ENCODE data around the gene AASDHPPT.

Gene AASDHPPT

DNA sequence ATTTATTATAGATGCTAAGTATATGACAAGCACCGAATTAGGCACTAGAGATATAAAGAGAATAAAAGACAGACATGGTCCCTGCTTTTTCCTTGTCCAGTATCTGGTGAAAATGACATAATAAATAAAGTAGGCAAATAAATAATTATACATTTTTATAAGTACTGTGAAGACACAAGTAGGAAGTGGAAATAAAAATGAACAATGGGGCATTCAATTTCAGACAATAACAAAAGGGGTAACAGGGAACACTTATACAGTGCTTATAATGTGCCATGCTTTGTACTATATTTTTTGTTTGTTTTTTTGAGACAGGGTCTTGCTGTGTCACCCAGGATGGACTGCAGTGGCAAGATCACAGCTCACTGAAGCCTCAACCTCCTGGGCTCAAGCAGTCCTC lies 4.7 kb upstream of the AASDHPPT start:
- Histone ChIP-seq H3K27ac (ENCODE audit: extremely low read depth, low read depth, low read length) (no peak overlapping the region), H3K9me3 (ENCODE audit: control insufficient read depth, insufficient read depth, low read depth, low read length) (no peaks in the 10 kb centered on the region), H3K4me1 (ENCODE audit: control insufficient read depth, insufficient read depth, low read length) (no peaks in the 10 kb centered on the region), H3K4me3 (ENCODE audit: low read depth, low read length) (no peak overlapping the region), H3K36me3 (ENCODE audit: control insufficient read depth in 2 of 2, insufficient read depth in 1 of 2, low read length in 2 of 2) (no peaks in the 10 kb centered on the region)
- POLR2A ChIA-PET: no interaction called here
- TF ChIP-seq ZNF423 (tag by site-specific recombination; IDR thresholded peaks at IDR 0.05) (no peak), ZNF426 (tag by site-specific recombination; IDR thresholded peaks at IDR 0.05) (no peak), ZNF214 (tag by site-specific recombination; IDR thresholded peaks at IDR 0.05; ENCODE audit: borderline replicate concordance) (no peak), ZBTB17 (tag by site-specific recombination; IDR thresholded peaks at IDR 0.05) (no peak), SCRT2 (tag by site-specific recombination; IDR thresholded peaks at IDR 0.05) (no peak), ZNF747 (tag by site-specific recombination; IDR thresholded peaks at IDR 0.05) (no peak), ZNF585B (tag by site-specific recombination; IDR thresholded peaks at IDR 0.05) (no peak), ZBTB48 (tag by site-specific recombination; IDR thresholded peaks at IDR 0.05) (no peak), TRIM28 (IDR thresholded peaks at IDR 0.05; ENCODE audit: borderline replicate concordance, low read length) (no peak), ZNF184 (tag by site-specific recombination; IDR thresholded peaks at IDR 0.05) (no peak), PRDM1 (tag by site-specific recombination; IDR thresholded peaks at IDR 0.05) (no peak), ZNF292 (tag by site-specific recombination; IDR thresholded peaks at IDR 0.05; ENCODE audit: borderline replicate concordance, low read depth) (no peak), ZNF324 (tag by site-specific recombination; IDR thresholded peaks at IDR 0.05) (no peak), ZNF488 (tag by site-specific recombination; IDR thresholded peaks at IDR 0.05) (no peak)
- TF ChIP-seq, protein P1, sequence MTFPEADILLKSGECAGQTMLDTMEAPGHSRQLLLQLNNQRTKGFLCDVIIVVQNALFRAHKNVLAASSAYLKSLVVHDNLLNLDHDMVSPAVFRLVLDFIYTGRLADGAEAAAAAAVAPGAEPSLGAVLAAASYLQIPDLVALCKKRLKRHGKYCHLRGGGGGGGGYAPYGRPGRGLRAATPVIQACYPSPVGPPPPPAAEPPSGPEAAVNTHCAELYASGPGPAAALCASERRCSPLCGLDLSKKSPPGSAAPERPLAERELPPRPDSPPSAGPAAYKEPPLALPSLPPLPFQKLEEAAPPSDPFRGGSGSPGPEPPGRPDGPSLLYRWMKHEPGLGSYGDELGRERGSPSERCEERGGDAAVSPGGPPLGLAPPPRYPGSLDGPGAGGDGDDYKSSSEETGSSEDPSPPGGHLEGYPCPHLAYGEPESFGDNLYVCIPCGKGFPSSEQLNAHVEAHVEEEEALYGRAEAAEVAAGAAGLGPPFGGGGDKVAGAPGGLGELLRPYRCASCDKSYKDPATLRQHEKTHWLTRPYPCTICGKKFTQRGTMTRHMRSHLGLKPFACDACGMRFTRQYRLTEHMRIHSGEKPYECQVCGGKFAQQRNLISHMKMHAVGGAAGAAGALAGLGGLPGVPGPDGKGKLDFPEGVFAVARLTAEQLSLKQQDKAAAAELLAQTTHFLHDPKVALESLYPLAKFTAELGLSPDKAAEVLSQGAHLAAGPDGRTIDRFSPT (tag by site-specific recombination; IDR thresholded peaks at IDR 0.05): no peak
- CTCF ChIA-PET: interaction anchor here (0.6 kb wide), 1 partner anchor 21 kb away, joined by 3 read pairs; no protein-coding TSS in a partner anchor

- Histone ChIP-seq H3K36me3 (ENCODE audit: control insufficient read depth in 2 of 2, insufficient read depth in 1 of 2, low read length in 2 of 2) (peaks cover 0 to 22% of the 10 kb centered on the region in 2 experiments; a peak in 2 of 3 replicates), H3K9me3 (ENCODE audit: control insufficient read depth, insufficient read depth, low read depth, low read length) (no peaks in the 10 kb centered on the region), H3K4me3 (ENCODE audit: low read depth, low read length) (peak overlapping the region; percentile 93), H3K4me1 (ENCODE audit: control insufficient read depth, insufficient read depth, low read length) (no peaks in the 10 kb centered on the region), H3K27ac (ENCODE audit: extremely low read depth, low read depth, low read length) (peak overlapping the region; percentile 53; the same call in 1 of the 2 replicates)
- CTCF ChIA-PET: interaction anchor here (1.3 kb wide), 2 partner anchors 10 to 11 kb away, joined by 3 to 4 read pairs; no protein-coding TSS in a partner anchor
- POLR2A ChIA-PET: interaction anchor here (0.6 to 1.5 kb wide), 4 partner anchors 14 to 57 kb away, joined by 3 to 8 read pairs (median 4); no protein-coding TSS in a partner anchor
- TF ChIP-seq ZNF148 (tag by site-specific recombination; IDR thresholded peaks at IDR 0.05; ENCODE audit: borderline replicate concordance) (no peak), ZNF621 (tag by site-specific recombination; IDR thresholded peaks at IDR 0.05) (no peak), SALL2 (tag by site-specific recombination; IDR thresholded peaks at IDR 0.05; ENCODE audit: borderline replicate concordance) (no peak), ZNF302 (tag by site-specific recombination; IDR thresholded peaks at IDR 0.05; ENCODE audit: low read depth) (no peak), ZNF398 (tag by site-specific recombination; IDR thresholded peaks at IDR 0.05) (no peak), ZNF626 (tag by site-specific recombination; IDR thresholded peaks at IDR 0.05) (no peak), TRIM28 (IDR thresholded peaks at IDR 0.05; ENCODE audit: borderline replicate concordance, low read length) (0 out of 2 replicates have a peak, but pooled peaks have one; percentile 86), ZNF837 (tag by site-specific recombination; IDR thresholded peaks at IDR 0.05) (no peak), ZNF624 (tag by site-specific recombination; IDR thresholded peaks at IDR 0.05) (no peak)
Observed at GRCh38 chr11:106076171-106076918, 1.1 kb upstream of the AASDHPPT start.
